GM12878 (cell line): ENCODE measurements around the gene IFT25.

Experiments
- HCFC1 ChIP-seq: fragments of 150-350 bp; IDR thresholded peaks from 2 replicates; pipeline ENCODE4 v1.6.1; 2014; ENCODE audit warnings: low read length
- HDAC2 ChIP-seq: fragments of 200-600 bp; sonication (generic); IDR thresholded peaks from 2 replicates; pipeline ENCODE4 v1.6.1; 2017
- NR2C2 ChIP-seq: IDR thresholded peaks from 2 replicates; pipeline ENCODE4 v1.6.1; 2011; ENCODE audit warnings: borderline replicate concordance, low read depth; ENCODE audit not compliant: control insufficient read depth, insufficient read length
- POLR2AphosphoS5 ChIP-seq: IDR thresholded peaks from 2 replicates; pipeline ENCODE4 v1.6.1; 2011; ENCODE audit warnings: mild to moderate bottlenecking, low read length, inconsistent platforms
- SMC3 ChIP-seq: IDR thresholded peaks from 2 replicates; pipeline ENCODE4 v1.6.1; 2011; ENCODE audit warnings: low read length, improper control_type of control experiment, borderline replicate concordance
- STAT3 ChIP-seq: IDR thresholded peaks from 2 replicates; pipeline ENCODE4 v1.6.1; 2011; ENCODE audit warnings: low read depth, low read length, improper control_type of control experiment
- YY1 ChIP-seq: IDR thresholded peaks from 2 replicates; pipeline ENCODE4 v1.6.1; 2011; ENCODE audit warnings: low read depth, mild to moderate bottlenecking, low read length
- ZNF207 ChIP-seq: fragments of 450-650 bp; IDR thresholded peaks from 2 replicates; pipeline ENCODE4 v1.6.1; 2014; ENCODE audit warnings: antibody characterized with exemption, mild to moderate bottlenecking, borderline replicate concordance
- TF ChIP-seq, protein P1 (sequence below): IDR thresholded peaks from 2 replicates; pipeline ENCODE4 v1.6.1; 2011; ENCODE audit warnings: mild to moderate bottlenecking, low read depth, low read length, moderate library complexity; ENCODE audit not compliant: insufficient replicate concordance
- TF ChIP-seq, protein P2 (sequence below), 3 experiments: IDR thresholded peaks in 2 of 3; conservative IDR thresholded peaks in 1 of 3; 2 replicates each; pipeline ENCODE4 v1.5.1; 2011; ENCODE audit warnings: low read depth in 3 of 3, low read length in 3 of 3, mild to moderate bottlenecking in 3 of 3, control low read depth in 2 of 3, moderate library complexity in 2 of 3, inconsistent platforms in 1 of 3, mixed read lengths in 1 of 3; ENCODE audit not compliant: control insufficient read depth in 2 of 3, insufficient read depth in 1 of 3; ENCODE audit errors: extremely low read depth in 1 of 3

DNA sequence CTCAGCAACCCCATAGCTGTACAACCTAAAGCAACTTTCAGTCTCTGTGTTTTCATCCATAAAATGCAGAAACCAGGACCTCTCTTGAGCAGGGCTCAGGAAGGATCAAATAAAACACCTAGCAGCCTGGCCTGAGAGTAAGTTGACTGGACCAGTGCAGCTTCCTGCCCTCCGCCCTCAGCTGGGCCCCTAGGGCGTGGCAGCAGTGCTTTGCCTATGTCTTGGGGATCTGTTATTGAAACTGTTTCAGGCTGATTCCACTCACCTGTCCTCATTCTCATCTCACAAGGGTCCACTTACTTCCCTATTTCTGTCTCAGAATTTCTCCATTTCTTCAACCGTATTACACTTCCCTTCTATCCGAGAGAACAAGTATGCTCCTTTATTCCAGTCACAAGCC is 18.0 kb upstream of the IFT25 start:
- TF ChIP-seq, protein P1, sequence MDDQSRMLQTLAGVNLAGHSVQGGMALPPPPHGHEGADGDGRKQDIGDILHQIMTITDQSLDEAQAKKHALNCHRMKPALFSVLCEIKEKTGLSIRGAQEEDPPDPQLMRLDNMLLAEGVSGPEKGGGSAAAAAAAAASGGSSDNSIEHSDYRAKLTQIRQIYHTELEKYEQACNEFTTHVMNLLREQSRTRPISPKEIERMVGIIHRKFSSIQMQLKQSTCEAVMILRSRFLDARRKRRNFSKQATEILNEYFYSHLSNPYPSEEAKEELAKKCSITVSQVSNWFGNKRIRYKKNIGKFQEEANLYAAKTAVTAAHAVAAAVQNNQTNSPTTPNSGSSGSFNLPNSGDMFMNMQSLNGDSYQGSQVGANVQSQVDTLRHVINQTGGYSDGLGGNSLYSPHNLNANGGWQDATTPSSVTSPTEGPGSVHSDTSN = no peak
- TF ChIP-seq SMC3 = no peak
- TF ChIP-seq NR2C2 = no peak
- TF ChIP-seq HDAC2 = no peak
- TF ChIP-seq, protein P2, sequence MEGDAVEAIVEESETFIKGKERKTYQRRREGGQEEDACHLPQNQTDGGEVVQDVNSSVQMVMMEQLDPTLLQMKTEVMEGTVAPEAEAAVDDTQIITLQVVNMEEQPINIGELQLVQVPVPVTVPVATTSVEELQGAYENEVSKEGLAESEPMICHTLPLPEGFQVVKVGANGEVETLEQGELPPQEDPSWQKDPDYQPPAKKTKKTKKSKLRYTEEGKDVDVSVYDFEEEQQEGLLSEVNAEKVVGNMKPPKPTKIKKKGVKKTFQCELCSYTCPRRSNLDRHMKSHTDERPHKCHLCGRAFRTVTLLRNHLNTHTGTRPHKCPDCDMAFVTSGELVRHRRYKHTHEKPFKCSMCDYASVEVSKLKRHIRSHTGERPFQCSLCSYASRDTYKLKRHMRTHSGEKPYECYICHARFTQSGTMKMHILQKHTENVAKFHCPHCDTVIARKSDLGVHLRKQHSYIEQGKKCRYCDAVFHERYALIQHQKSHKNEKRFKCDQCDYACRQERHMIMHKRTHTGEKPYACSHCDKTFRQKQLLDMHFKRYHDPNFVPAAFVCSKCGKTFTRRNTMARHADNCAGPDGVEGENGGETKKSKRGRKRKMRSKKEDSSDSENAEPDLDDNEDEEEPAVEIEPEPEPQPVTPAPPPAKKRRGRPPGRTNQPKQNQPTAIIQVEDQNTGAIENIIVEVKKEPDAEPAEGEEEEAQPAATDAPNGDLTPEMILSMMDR (IDR thresholded peaks at IDR 0.05 in 2 of 3, conservative IDR thresholded peaks at IDR 0.05 in 1 of 3; ENCODE audit: control insufficient read depth in 2 of 3, extremely low read depth in 1 of 3, insufficient read depth in 1 of 3, low read depth in 3 of 3, low read length in 3 of 3) = no peak
- no peak for TF ChIP-seq POLR2AphosphoS5
- TF ChIP-seq HCFC1 = no peak
- TF ChIP-seq ZNF207 = no peak
- TF ChIP-seq STAT3 = no peak
- TF ChIP-seq YY1 = no peak
